ENCODE results near the gene RANBP9. TPM values are rescaled to one million over a fixed set of nuclear protein-coding genes. Genes with fewer than 3 reads are reported as not detected.

RANBP9 gene
- total and polyA plus RNA-seq, 2 of the 13 experiments (the other 11 are each of a cell fraction or from before 2014, with no cell fraction given), result 26.6 to 30.6 TPM

- TF ChIP-seq ZMAT3 (CRISPR knock-in tag; conservative IDR thresholded peaks at IDR 0.05) (peak; percentile 80), SIX1 (CRISPR knock-in tag; IDR thresholded peaks at IDR 0.05; ENCODE audit: borderline replicate concordance) (peak; percentile 41; the same call in 1 of the 2 replicates), ZNF740 (CRISPR knock-in tag; IDR thresholded peaks at IDR 0.05) (peak; percentile 51; the same call in 1 of the 2 replicates), MLXIP (CRISPR knock-in tag; IDR thresholded peaks at IDR 0.05; ENCODE audit: borderline replicate concordance) (no peak; the same call in 1 of the 2 replicates), ZNF577 (CRISPR knock-in tag; IDR thresholded peaks at IDR 0.05; ENCODE audit: borderline replicate concordance, low read depth) (no peak), HDAC1 (CRISPR knock-in tag; IDR thresholded peaks at IDR 0.05) (peak; percentile 76; the same call in 1 of the 2 replicates), ARID5B (CRISPR knock-in tag; IDR thresholded peaks at IDR 0.05) (peak; percentile 74), ZNF274 (CRISPR knock-in tag; IDR thresholded peaks at IDR 0.05) (no peak; the same call in 1 of the 2 replicates), GATA4 (IDR thresholded peaks at IDR 0.05; ENCODE audit: borderline replicate concordance, low read depth) (peak; percentile 73; the same call in 1 of the 2 replicates), ESRRA (CRISPR knock-in tag; IDR thresholded peaks at IDR 0.05; ENCODE audit: low read depth) (peak; percentile 84; the same call in 1 of the 2 replicates), NFKBIZ (CRISPR knock-in tag; IDR thresholded peaks at IDR 0.05) (peak; percentile 56; the same call in 1 of the 2 replicates), HNF4A (CRISPR knock-in tag; IDR thresholded peaks at IDR 0.05) (peak; percentile 53; the same call in 1 of the 2 replicates), ZNF501 (CRISPR knock-in tag; IDR thresholded peaks at IDR 0.05) (peak; percentile 99), DNMT3B (CRISPR knock-in tag; conservative IDR thresholded peaks at IDR 0.05) (0 out of 2 replicates have a peak, but pooled peaks have one; percentile 23), MYPOP (CRISPR knock-in tag; IDR thresholded peaks at IDR 0.05) (peak; percentile 56; the same call in 1 of the 2 replicates), ZNF768 (CRISPR knock-in tag; IDR thresholded peaks at IDR 0.05) (peak; percentile 59), ZNF207 (IDR thresholded peaks at IDR 0.05; ENCODE audit: borderline replicate concordance) (no peak), ZEB1 (IDR thresholded peaks at IDR 0.05; ENCODE audit: insufficient replicate concordance, low read depth) (peak; percentile 82), SMAD1 (CRISPR knock-in tag; IDR thresholded peaks at IDR 0.05; ENCODE audit: borderline replicate concordance, low read depth) (no peak), CENPX (CRISPR knock-in tag; IDR thresholded peaks at IDR 0.05) (no peak), ZNF256 (CRISPR knock-in tag; conservative IDR thresholded peaks at IDR 0.05) (peak; percentile 73; the same call in 1 of the 2 replicates), IKZF1 (IDR thresholded peaks at IDR 0.05) (no peak)
Measured at GRCh38 chr6:13574571-13575376, 136.9 kb downstream of the RANBP9 start, which contains the start of gene SIRT5 (continued).
